Peyer's patch (tissue), 4 donors: ENCODE measurements around the gene TRMT44. TPM values are rescaled to one million over a fixed set of nuclear protein-coding genes. Genes with fewer than 3 reads are reported as not detected.

Experiments used
- DNase-seq, 3 donors: peaks; one replicate each; pipeline ENCODE4 v3.0.0-alpha.2; 2017 to 2019
- H3K27ac ChIP-seq, 4 donors: fragments of 200-600 bp; sonication (generic); one replicate each; pipeline ENCODE4 v1.5.1; 2016 to 2019
- H3K27me3 ChIP-seq, 2 donors: fragments of 200-600 bp; sonication (generic); one replicate each; pipeline ENCODE4 v1.5.1; 2019
- H3K36me3 ChIP-seq, 3 donors: fragments of 200-600 bp; sonication (generic); one replicate each; pipeline ENCODE4 v1.5.1; 2016 to 2019
- H3K4me1 ChIP-seq, 4 donors: fragments of 200-600 bp; sonication (generic); one replicate each; pipeline ENCODE4 v1.5.1; 2016 to 2019
- H3K4me3 ChIP-seq, 4 donors: fragments of 200-600 bp; sonication (generic); 1 replicate in 3 of 4; 2 replicates in 1 of 4; pipeline ENCODE4 v1.5.1; 2016 to 2019; ENCODE audit warnings: mild to moderate bottlenecking in 1 of 4
- H3K9me3 ChIP-seq, 4 donors: fragments of 200-600 bp; sonication (generic); one replicate each; pipeline ENCODE4 v1.5.1; 2016 to 2019; ENCODE audit warnings: mild to moderate bottlenecking in 1 of 4
- CTCF ChIP-seq, 6 experiments: fragments of 450-650 bp in 4 of 6; fragments of 200-600 bp in 2 of 6; sonication (generic) in 1 of 6; IDR thresholded peaks; one replicate each; pipeline ENCODE4 v1.5.1; 2017 to 2019; ENCODE audit warnings: antibody characterized with exemption in 6 of 6, mild to moderate bottlenecking in 3 of 6, moderate library complexity in 1 of 6
- POLR2A ChIP-seq, 2 donors: fragments of 450-650 bp; IDR thresholded peaks; one replicate each; pipeline ENCODE4 v1.5.1; 2017; ENCODE audit warnings: antibody characterized with exemption in 2 of 2, mild to moderate bottlenecking in 2 of 2, moderate library complexity in 2 of 2
- total RNA-seq, 4 donors: library from RNA; depleted of rRNA; stranded (reverse); fragments of >200 nt; gene quantifications; one replicate each; pipeline ENCODE4 v1.1.0, GENCODE V29; 2016

TRMT44 gene
- total RNA-seq, 4 donors from 2014 or later: 16.8 to 31.6 (median 28.1) TPM

- Histone ChIP-seq H3K27ac (no peak overlapping the region), H3K4me1 (no peaks in the 10 kb centered on the region), H3K4me3 (no peak overlapping the region), H3K27me3 (no peaks in the 10 kb centered on the region), H3K36me3 (peaks cover 0 to 38% (median 0%) of the 10 kb centered on the region in 3 donors), H3K9me3 (no peaks in the 10 kb centered on the region)
- no peak for DNase-seq
- TF ChIP-seq CTCF (IDR thresholded peaks at IDR 0.05) (no peak), POLR2A (IDR thresholded peaks at IDR 0.05) (no peak)
These were observed 39.8 kb upstream of the TRMT44 start for GRCh38 chr4:8400632-8401325.

- H3K4me1 ChIP-seq: no peaks in the 10 kb centered on the region
- no peaks in the 10 kb centered on the region for H3K9me3 ChIP-seq
- no peak overlapping the region for H3K27ac ChIP-seq
- no peak for TF ChIP-seq POLR2A (IDR thresholded peaks at IDR 0.05)
- no peak for DNase-seq
- H3K4me3 ChIP-seq: no peak overlapping the region
- no peaks in the 10 kb centered on the region for H3K27me3 ChIP-seq
- peaks cover 0 to 40% (median 0%) of the 10 kb centered on the region in 3 donors for H3K36me3 ChIP-seq
These were observed 38.9 kb upstream of the TRMT44 start for GRCh38 chr4:8401665-8402064.

DNA sequence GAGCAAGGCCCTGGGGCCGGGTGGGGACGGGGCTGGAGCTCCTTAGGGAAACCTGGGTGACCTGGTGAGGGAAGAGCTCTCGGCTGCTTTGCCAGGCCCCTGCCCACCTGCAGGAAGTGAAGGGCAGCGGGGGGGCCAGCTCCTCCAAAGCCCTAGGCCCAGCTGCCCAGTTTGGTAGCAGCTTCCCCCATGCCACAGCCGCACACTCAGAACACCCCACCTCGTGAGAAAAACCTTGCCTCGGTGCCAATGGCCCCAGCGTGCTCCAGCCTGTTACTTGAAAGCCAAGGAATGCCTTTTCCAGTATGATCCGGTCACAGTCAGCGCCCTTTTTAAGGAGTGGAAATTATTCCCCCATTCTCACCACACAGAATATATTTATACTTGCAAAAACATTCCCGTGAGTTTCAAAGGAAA, 38.4 kb upstream of the TRMT44 start:
- Histone ChIP-seq H3K9me3 (no peaks in the 10 kb centered on the region), H3K27me3 (no peaks in the 10 kb centered on the region), H3K27ac (peak overlapping the region in 1 of 4 donors; percentile 33), H3K4me3 (no peak overlapping the region), H3K36me3 (peaks cover 0 to 40% (median 0%) of the 10 kb centered on the region in 3 donors), H3K4me1 (no peaks in the 10 kb centered on the region)
- TF ChIP-seq POLR2A (IDR thresholded peaks at IDR 0.05) (no peak), CTCF (IDR thresholded peaks at IDR 0.05) (no peak)
- no peak for DNase-seq

DNA sequence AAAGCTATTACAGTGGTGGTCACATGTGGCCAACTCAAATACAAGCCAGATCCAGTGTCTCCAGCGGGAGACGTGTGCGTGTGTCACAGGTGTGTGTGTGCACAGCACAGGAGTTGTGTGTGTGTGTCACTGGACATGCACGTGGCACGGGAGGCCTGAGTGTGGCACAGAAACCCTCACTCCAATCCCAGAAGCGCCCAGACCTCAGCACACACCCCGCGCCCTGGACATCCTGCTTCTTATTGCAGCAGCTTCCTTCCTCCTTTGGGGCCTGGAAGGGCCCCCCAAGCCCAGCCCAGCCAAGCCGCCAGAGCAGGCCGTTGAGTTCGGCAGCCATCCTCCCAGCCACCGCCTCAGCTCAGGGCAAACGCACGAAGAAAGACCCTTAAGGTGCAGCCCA, 37.9 kb upstream of the TRMT44 start:
- H3K4me1 ChIP-seq: no peaks in the 10 kb centered on the region
- TF ChIP-seq CTCF (IDR thresholded peaks at IDR 0.05): no peak
- no peak for TF ChIP-seq POLR2A (IDR thresholded peaks at IDR 0.05)
- H3K4me3 ChIP-seq: no peak overlapping the region
- peak overlapping the region in 1 of 4 donors; percentile 33 for H3K27ac ChIP-seq
- DNase-seq: no peak
- H3K9me3 ChIP-seq: no peaks in the 10 kb centered on the region
- H3K36me3 ChIP-seq: peaks cover 0 to 39% (median 0%) of the 10 kb centered on the region in 3 donors
- H3K27me3 ChIP-seq: no peaks in the 10 kb centered on the region

GRCh38 chr4:8403173-8403753, 37.3 kb upstream of the TRMT44 start:
- H3K27me3 ChIP-seq: no peaks in the 10 kb centered on the region
- DNase-seq: peak; percentile 63 to 81 (median 79)
- H3K9me3 ChIP-seq: no peaks in the 10 kb centered on the region
- H3K27ac ChIP-seq: no peak overlapping the region
- H3K4me1 ChIP-seq: no peaks in the 10 kb centered on the region
- TF ChIP-seq POLR2A (IDR thresholded peaks at IDR 0.05) (no peak), CTCF (IDR thresholded peaks at IDR 0.05) (peak; percentile 64 to 89 (median 72))
- H3K36me3 ChIP-seq: peaks cover 0 to 42% (median 0%) of the 10 kb centered on the region in 3 donors
- H3K4me3 ChIP-seq: no peak overlapping the region

DNA sequence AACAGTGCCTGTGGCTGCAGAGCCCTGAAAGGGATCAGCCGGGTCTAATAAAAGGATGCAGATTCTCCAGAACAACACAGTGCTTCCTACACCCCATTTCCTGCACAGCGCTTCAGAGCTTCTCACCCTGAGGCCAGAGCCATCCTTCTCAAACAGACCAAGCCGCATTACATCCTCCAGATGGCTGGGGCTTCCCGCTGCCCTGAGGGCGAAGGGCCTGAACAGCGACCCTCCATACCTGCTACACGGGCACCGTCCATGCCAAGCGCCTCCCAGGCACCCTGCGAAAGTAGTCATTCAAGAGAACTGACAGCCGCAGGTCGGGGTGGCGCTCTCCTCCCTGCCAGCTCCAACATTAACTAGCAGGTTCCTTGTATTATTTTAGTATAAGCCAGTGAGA, 36.6 kb upstream of the TRMT44 start:
- no peak overlapping the region for H3K4me3 ChIP-seq
- DNase-seq: no peak
- no peaks in the 10 kb centered on the region for H3K27me3 ChIP-seq
- no peaks in the 10 kb centered on the region for H3K9me3 ChIP-seq
- H3K36me3 ChIP-seq: peaks cover 0 to 40% (median 0%) of the 10 kb centered on the region in 3 donors
- no peaks in the 10 kb centered on the region for H3K4me1 ChIP-seq
- H3K27ac ChIP-seq: no peak overlapping the region
- TF ChIP-seq POLR2A (IDR thresholded peaks at IDR 0.05) (no peak), CTCF (IDR thresholded peaks at IDR 0.05) (no peak)
